Measurements from ENCODE around the gene ZNF697.
"Not testable (repeated sequence)": the region's sequence is repeated elsewhere in the genome, so short reads cannot be mapped to it uniquely, and the experiment has no call there.

Gene ZNF697

DNA sequence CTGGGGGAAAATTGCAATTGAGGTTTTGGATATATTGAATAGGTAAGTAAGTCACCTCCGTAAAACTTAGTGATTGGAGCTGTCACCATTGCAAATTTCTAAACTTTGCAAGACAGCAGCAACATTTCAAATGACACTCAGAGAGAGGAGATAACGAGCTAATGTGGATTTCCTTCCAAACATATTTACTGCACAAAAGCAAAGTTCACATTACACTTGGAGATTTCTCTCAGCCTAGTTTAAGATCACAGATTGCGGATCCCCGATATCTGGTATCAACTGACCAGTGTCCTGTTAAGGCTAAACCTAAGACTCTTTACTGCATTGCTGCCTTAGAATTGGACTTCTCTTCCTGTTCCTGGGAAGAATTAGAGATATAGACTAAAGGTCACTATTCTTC lies 47.5 kb downstream of the ZNF697 start:
- no peak for DNase-seq

DNA sequence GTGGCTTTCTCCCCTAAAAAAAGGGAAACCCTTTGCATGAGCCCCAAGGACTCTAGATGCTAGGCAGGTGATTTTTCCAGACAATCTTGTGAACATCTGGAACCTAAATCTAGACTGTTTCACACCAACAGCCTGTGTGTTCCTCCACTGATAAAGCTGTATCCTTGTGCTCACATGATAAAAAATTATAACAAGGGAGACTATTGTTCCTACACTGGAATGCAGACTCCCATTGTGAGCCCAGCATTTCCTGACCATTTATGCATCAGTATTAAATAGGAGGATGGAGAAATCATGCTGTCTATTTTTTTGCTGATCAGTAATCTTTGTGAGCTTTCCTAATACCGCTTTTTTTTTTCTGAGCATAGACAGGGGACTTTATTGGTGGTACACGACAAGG lies 52.5 kb downstream of the ZNF697 start:
- DNase-seq = no peak

DNA sequence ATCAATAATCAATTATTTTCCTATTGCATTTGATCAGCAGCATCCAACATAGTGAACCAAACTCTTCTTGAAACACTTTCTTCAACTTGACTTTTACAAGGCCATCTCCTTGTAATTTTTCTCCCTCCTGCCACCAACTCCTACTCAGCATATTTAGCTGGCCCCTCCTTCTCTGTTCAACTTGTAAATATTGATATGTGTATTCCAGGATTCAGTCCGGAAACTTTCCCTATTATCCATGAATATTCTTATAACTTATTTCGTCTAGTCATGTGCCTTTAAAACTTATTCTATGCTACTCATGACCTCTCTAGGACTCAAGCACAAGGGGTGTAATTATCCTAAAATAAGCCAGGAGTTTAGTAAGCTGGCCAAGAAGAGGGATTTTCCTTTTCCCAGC lies 52.9 kb downstream of the ZNF697 start:
- no peak for DNase-seq

DNA sequence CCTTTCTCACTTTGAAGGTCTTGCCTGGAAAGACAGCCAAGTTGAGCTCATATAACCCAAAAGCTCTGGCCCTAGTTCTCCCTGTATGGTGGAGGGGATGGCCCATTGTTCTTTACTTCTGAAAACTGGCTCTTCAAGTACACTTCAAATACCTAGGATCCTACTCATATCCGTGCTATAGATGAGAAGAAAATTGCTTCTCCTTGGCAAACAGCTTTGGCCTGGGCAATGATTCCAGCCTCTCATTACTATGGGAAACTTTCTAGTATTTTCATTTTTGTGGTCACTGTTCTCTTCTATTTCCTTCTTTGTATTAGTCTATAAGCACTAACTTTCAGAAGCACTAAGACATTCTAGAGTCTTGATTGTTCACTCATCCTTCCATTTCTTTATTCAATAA lies 53.7 kb downstream of the ZNF697 start:
- no peak for DNase-seq

DNA sequence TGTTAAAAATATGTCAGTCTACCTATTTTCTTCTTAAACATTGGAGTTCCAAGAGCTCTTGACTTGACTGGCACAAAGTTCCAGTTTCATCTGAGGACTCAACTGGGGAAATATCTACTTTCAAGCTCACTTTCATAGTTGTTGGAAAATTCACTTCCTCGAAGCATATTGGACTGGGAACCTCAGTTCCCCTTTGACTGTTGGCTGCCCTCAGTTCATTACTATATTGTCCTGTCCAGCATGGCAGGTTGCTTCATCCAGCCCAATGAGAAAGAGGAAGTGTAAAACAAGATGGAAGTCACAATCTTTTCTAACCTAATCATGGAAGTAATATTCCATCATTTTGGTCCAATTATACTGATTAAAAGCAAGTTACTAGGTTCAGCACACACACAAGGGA lies 54.3 kb downstream of the ZNF697 start:
- no peak for DNase-seq

DNA sequence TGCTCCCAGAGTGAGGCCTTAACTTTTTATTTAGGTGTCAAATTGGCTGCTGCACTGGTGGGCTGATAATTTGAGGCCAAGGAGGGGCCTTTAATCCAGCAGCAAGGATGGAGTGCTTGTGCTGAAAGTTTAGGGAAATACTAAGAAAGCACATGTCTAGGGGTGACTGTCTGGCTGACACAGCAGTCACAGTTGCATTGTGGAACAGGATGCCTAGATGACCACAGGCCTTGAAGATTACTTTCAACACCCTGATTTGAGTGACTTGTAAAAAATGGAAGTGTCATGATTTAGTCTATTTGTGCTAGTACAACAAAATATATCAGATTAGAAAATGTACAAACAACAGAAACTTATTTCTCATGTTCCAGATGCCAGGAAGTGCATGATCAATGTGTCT lies 57.7 kb downstream of the ZNF697 start:
- no peak for DNase-seq

DNA sequence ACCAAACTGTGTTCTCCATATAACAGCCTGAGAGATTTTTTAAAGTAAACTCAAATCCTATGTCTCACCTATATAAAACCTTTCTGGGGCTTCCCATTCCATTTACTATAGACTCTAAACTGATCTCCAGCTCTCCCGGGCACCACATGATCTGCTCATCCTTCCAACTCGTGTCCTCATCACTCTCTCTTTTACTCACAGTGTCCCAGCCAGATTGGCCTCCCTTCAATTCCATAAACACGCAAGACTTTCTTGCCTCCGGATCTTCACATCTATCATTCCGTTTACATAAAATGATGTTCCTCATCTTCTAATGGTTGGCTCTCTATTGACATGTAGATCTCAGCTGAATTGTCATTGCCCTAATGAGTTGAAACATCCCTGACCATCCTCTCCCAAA lies 59.4 kb downstream of the ZNF697 start:
- DNase-seq = no peak

DNA sequence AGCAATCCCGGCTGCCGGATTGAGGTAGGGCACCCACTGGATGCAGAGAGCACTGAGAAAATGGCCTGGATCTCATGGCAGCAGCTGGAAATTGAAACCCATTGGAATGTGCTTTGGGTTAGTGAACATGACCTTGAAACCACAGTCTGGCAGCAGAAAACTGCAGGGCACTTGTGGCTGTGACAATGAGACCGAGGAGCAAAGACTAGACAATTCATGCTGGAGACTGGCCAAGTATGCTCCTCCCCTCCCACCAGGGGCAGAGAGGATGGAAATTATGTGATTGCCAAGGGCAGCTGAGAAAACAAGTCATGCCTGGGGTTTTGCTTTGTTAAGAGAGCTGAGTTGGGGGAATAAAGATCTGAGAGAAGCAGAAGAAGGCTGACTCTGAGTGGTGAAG lies 60.7 kb downstream of the ZNF697 start:
- DNase-seq = no peak

DNA sequence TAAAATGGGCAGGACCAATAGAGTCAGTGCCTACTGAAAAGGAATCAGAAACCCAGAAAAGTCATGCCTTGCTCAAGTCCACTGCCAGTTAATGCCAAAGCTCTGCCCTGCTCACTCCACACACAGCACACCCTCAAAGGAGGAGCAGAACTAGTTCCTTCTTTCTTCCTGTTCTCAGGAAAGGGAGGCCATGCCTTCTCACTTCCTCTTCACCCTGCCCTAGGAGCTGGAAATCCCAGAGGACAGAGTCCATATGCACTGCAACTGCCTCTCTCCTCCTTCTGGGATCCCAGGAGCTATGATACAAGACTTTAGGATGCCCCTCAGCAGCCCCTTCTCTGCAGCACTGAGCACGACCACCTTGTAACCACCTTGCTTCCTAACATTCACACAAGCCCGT lies 62.3 kb downstream of the ZNF697 start:
- DNase-seq = not testable (repeated sequence)

DNA sequence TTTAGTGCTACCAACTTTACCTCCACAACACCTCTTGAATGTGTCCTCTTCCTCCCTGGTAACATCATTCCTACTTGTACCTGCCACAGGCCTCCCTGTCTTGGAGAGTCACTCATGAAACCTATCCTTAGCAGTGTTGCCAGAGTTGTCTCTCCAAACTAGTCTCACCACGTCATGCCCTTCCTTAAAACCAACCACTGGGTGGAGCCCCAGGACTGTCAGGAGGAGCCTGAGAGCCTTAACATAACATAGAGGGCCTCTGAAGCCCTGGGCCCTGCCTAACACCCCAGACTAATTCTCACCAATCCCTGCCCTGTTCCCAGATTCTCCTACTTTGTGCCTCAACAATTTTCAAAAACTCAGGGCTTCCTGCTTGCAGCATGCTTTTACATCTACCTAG lies 65.3 kb downstream of the ZNF697 start:
- peak; percentile 10 for DNase-seq

DNA sequence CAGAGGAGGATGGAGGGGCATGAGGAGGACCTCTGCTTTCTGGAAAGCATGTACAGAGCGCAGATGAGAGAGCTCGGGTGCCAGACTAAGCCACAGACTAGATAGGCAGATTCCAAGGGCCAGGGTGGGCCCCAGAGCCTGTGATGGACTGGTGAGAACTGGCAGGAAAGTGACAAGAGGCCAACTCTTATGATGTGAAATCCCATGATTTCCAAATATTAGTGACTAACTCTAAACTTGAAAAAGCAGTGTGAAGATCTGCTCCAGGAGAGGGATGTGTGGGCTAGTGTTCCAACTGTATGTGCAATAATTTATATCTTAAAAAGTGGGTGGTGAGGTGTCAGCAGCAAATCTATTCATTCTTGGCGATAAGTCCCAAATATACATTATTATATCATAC lies 67.0 kb downstream of the ZNF697 start:
- DNase-seq = not testable (repeated sequence)

DNA sequence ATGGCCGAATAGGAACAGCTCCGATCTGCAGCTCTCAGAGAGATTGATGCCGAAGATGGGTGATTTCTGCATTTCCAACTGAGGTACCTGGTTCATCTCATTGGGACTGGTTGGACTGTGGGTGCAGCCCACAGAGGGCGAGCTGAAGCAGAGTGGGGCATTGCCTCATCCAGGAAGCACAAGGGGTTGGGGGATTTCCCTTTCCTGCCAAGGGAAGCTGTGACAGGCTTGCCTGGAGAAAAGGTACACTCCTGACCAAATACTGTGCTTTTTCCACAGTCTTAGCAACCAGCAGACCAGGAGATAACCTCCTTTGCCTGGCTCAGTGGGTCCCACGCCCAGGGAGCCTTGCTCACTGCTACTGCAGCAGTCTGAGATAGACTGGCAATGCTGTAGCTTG lies 74.2 kb downstream of the ZNF697 start:
- no peak for DNase-seq

DNA sequence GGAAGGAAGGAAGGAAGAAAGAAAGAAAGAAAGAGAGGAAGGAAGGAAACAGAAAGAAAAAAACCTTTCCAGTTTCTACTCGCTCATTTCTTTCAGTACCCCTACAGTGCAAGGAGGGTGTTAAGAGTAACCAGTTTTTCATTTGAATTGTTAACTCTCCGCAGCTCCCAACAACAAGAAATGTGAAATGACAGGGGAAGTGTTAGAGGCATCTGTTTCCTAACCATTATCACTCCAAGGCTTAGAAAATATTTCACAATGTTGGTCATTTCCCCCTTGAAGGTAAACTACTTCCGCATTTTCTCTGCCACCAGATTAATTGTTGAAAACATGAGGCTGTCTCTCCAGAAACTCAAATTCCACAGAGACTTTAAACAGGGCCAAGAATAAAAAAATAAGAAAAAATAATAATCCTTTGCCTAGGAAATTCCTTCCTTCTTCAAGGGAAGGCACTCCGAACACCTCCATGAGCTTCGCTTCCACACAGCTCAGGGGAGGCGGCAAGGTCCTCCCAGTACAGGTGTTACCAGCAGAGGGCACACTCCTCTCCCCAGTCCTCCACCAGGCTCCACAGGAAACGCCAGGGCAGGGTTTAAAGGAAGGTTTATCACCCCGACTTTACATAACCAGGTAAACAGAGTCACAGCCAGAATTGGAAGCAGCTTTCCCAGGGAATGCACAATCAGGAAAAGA lies 78.0 kb downstream of the ZNF697 start:
- not testable (repeated sequence) for DNase-seq
